AG04450 (cell line): Measurements from ENCODE around the gene MYPN. TPM values are rescaled to one million over a fixed set of nuclear protein-coding genes. Genes with fewer than 3 reads are reported as not detected.

Experiments used
- CTCF ChIA-PET: fragments of 300-600, 350-600 bp; formaldehyde crosslinking; extraction: SDS; loops from one replicate; lab custom pipeline; 2022; ENCODE audit warnings: antibody characterized with exemption, inconsistent platforms; lab: Charles Lee
- POLR2A ChIA-PET: fragments of 350-600 bp; formaldehyde crosslinking; extraction: SDS; loops from one replicate; lab custom pipeline; 2021; ENCODE audit warnings: antibody characterized with exemption, inconsistent platforms; lab: Yijun Ruan, JAX
- DNase-seq: peaks from one replicate; pipeline ENCODE4 v3.0.0-alpha.2; 2011; ENCODE audit warnings: low read depth, low spot score
- H3K27ac ChIP-seq: one replicate; pipeline ENCODE4 v1.5.1; 2012; ENCODE audit warnings: low read depth, low read length, control low read depth
- H3K27me3 ChIP-seq: one replicate; pipeline ENCODE4 v1.6.0; 2012; ENCODE audit warnings: low read length; ENCODE audit not compliant: control insufficient read depth, insufficient read depth
- H3K4me3 ChIP-seq: 2 replicates; pipeline ENCODE4 v1.5.1; 2011; ENCODE audit warnings: mild to moderate bottlenecking, low read depth, low read length, control low read depth
- H3K9me3 ChIP-seq: 2 replicates; pipeline ENCODE4 v1.5.1; 2012; ENCODE audit warnings: low read length; ENCODE audit not compliant: control insufficient read depth, insufficient read depth
- polyA plus RNA-seq: library from polyadenylated mRNA; depleted of rRNA; stranded (reverse); fragments of >200 nt; gene quantifications from 2 replicates; pipeline ENCODE4 v1.2.3, GENCODE V29; 2011
- TF ChIP-seq, protein P1 (sequence below): IDR thresholded peaks from 2 replicates; pipeline ENCODE4 v1.5.1; 2011; ENCODE audit warnings: low read depth, low read length, control low read depth, inconsistent platforms

The MYPN gene
- polyA plus RNA-seq, 1 experiment = 2.9 TPM

- TF ChIP-seq, protein P1, sequence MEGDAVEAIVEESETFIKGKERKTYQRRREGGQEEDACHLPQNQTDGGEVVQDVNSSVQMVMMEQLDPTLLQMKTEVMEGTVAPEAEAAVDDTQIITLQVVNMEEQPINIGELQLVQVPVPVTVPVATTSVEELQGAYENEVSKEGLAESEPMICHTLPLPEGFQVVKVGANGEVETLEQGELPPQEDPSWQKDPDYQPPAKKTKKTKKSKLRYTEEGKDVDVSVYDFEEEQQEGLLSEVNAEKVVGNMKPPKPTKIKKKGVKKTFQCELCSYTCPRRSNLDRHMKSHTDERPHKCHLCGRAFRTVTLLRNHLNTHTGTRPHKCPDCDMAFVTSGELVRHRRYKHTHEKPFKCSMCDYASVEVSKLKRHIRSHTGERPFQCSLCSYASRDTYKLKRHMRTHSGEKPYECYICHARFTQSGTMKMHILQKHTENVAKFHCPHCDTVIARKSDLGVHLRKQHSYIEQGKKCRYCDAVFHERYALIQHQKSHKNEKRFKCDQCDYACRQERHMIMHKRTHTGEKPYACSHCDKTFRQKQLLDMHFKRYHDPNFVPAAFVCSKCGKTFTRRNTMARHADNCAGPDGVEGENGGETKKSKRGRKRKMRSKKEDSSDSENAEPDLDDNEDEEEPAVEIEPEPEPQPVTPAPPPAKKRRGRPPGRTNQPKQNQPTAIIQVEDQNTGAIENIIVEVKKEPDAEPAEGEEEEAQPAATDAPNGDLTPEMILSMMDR = no peak
- CTCF ChIA-PET = interaction anchor here (1.2 to 2.4 kb wide), 3 partner anchors 20 to 37 kb away, joined by 3 to 13 read pairs (median 12); no protein-coding TSS in a partner anchor
- DNase-seq = no peak
Observed at GRCh38 chr10:68175949-68176348, 66.7 kb downstream of the MYPN start.

GRCh38 chr10:68176797-68177196, 67.5 kb downstream of the MYPN start:
- Histone ChIP-seq H3K4me3 (no peak overlapping the region), H3K9me3 (no peaks in the 10 kb centered on the region), H3K27me3 (no peaks in the 10 kb centered on the region), H3K27ac (no peak overlapping the region)
- DNase-seq = no peak
- POLR2A ChIA-PET = no interaction called here
- CTCF ChIA-PET = interaction anchor here (0.7 to 2.4 kb wide), 5 partner anchors 16 to 480 kb away, joined by 3 to 12 read pairs (median 3); no protein-coding TSS in a partner anchor
- TF ChIP-seq, protein P1 = no peak

More at GRCh38 chr10:68175949-68176348, 66.7 kb downstream of the MYPN start:
- Histone ChIP-seq H3K27ac (no peak overlapping the region), H3K27me3 (no peaks in the 10 kb centered on the region), H3K9me3 (no peaks in the 10 kb centered on the region), H3K4me3 (no peak overlapping the region)
- POLR2A ChIA-PET = no interaction called here

DNA sequence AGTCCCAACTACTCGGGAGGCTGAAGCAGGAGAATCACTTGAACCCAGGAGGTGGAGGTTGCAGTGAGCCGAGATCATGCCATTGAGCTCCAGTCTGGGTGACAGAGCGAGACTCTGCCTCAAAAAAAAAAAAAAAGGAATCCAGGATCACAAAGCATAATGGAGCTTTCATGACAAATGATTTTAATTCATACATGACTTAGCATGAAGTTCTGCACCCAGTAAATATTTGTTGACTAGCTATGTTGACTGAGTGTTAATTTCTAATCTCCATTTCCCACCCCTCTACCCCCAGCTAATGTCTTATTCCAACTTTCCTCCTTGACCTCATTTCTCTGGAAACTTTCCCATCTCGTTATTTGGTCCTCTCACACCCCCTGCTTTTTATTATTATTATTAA, 69.3 kb downstream of the MYPN start:
- TF ChIP-seq, protein P1 = no peak
- Histone ChIP-seq H3K9me3 (no peaks in the 10 kb centered on the region), H3K27me3 (no peaks in the 10 kb centered on the region), H3K27ac (no peak overlapping the region), H3K4me3 (no peak overlapping the region)
- POLR2A ChIA-PET = no interaction called here
- DNase-seq = no peak
- CTCF ChIA-PET = no interaction called here

GRCh38 chr10:68179016-68179415, 69.7 kb downstream of the MYPN start:
- no peak for DNase-seq
- CTCF ChIA-PET = no interaction called here
- POLR2A ChIA-PET = no interaction called here

GRCh38 chr10:68180490-68180889, 71.2 kb downstream of the MYPN start:
- H3K4me3 ChIP-seq = no peak overlapping the region
- TF ChIP-seq, protein P1 = no peak
- CTCF ChIA-PET = no interaction called here
- DNase-seq = no peak
- H3K9me3 ChIP-seq = no peaks in the 10 kb centered on the region
- no peak overlapping the region for H3K27ac ChIP-seq
- POLR2A ChIA-PET = no interaction called here
- H3K27me3 ChIP-seq = no peaks in the 10 kb centered on the region

More at GRCh38 chr10:68179016-68179415, 69.7 kb downstream of the MYPN start:
- TF ChIP-seq, protein P1 = no peak
- H3K4me3 ChIP-seq = no peak overlapping the region
- H3K9me3 ChIP-seq = no peaks in the 10 kb centered on the region
- no peaks in the 10 kb centered on the region for H3K27me3 ChIP-seq
- H3K27ac ChIP-seq = no peak overlapping the region
